Effector memory CD8-positive, alpha-beta T cell (primary cell): Measurements from ENCODE around the gene DERA.
"Not testable (repeated sequence)": the region's sequence is repeated elsewhere in the genome, so short reads cannot be mapped to it uniquely, and the experiment has no call there.

Experiments
- ATAC-seq: fragments of 150-1000 bp; cut with Tn5 transposase; replicated peaks from 2 replicates; pipeline ENCODE4 v1.10.0; 2021; ENCODE audit warnings: mild to moderate bottlenecking, moderate library complexity
- DNase-seq, 3 experiments: peaks; one replicate each; pipeline ENCODE4 v3.0.0; 2021
- H3K27ac Mint-ChIP-seq, 2 donors: one replicate each; pipeline ENCODE4 v1.8.0; 2022; ENCODE audit warnings: mild to moderate bottlenecking in 2 of 2, mixed read lengths in 2 of 2, moderate library complexity in 2 of 2
- H3K27me3 Mint-ChIP-seq, 2 donors: one replicate each; pipeline ENCODE4 v1.8.0; 2022; ENCODE audit warnings: mixed read lengths in 2 of 2
- H3K36me3 Mint-ChIP-seq: one replicate; pipeline ENCODE4 v1.8.0; 2022; ENCODE audit warnings: mild to moderate bottlenecking, moderate library complexity, mixed read lengths; ENCODE audit not compliant: insufficient read depth
- H3K4me1 Mint-ChIP-seq, 2 donors: one replicate each; pipeline ENCODE4 v1.8.0; 2022; ENCODE audit warnings: low read depth in 2 of 2, mixed read lengths in 2 of 2
- H3K4me3 Mint-ChIP-seq, 2 donors: one replicate each; pipeline ENCODE4 v1.8.0; 2022; ENCODE audit warnings: mild to moderate bottlenecking in 2 of 2, mixed read lengths in 2 of 2, moderate library complexity in 2 of 2
- H3K9me3 Mint-ChIP-seq, 2 donors: one replicate each; pipeline ENCODE4 v1.8.0; 2022; ENCODE audit warnings: mixed read lengths in 2 of 2

The DERA gene

DNA sequence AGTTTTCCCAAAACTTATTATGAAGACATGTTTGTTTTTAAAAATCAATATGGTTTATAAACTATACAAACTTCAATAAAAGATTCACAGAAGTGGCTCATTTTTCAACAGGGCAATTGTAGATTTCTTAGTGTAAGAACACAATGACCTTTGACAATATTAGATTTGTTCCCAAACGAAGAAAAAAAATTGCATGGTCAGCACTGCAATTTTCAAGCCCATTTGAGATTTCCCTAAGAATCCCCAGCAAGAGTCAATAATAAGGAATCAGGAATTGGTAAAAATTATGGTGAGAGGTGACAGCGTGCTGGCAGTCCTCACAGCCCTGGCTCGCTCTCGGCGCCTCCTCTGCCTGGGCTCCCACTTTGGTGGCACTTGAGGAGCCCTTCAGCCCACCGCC lies 145.8 kb downstream of the DERA start:
- ATAC-seq: no peak
- H3K4me1 Mint-ChIP-seq: no peaks in the 10 kb centered on the region

DNA sequence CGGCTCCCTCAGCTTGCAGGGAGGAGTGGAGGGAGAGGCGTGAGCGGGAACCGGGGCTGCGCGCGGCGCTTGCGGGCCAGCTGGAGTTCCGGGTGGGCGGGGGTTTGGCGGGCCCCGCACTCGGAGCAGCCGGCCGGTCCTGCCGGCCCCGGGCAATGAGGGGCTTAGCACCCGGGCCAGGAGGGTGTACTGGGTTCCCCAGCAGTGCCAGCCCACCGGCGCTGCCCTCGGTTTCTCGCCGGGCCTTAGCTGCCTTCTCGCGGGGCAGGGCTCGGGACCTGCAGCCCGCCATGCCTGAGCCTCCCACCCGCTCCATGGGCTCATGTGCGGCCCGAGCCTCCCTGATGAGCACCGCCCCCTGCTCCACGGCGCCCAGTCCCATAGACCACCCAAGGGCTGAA lies 146.2 kb downstream of the DERA start:
- not testable (repeated sequence) for DNase-seq, ATAC-seq, H3K4me1 Mint-ChIP-seq, H3K36me3 Mint-ChIP-seq, H3K4me3 Mint-ChIP-seq, H3K27me3 Mint-ChIP-seq, H3K27ac Mint-ChIP-seq, H3K9me3 Mint-ChIP-seq

More for the DNA sequence above, 145.8 kb downstream of the DERA start:
- H3K36me3 Mint-ChIP-seq: no peaks in the 10 kb centered on the region
- H3K4me3 Mint-ChIP-seq: no peak overlapping the region
- H3K27me3 Mint-ChIP-seq: no peaks in the 10 kb centered on the region
- no peak overlapping the region for H3K27ac Mint-ChIP-seq
- H3K9me3 Mint-ChIP-seq: peaks cover 0 to 2% of the 10 kb centered on the region in 2 donors
- no peak for DNase-seq

GRCh38 chr12:16062611-16063010 lies 151.5 kb downstream of the DERA start:
- Mint-ChIP-seq H3K36me3 (no peaks in the 10 kb centered on the region), H3K4me3 (no peak overlapping the region), H3K4me1 (no peaks in the 10 kb centered on the region), H3K9me3 (no peaks in the 10 kb centered on the region), H3K27ac (no peak overlapping the region), H3K27me3 (no peaks in the 10 kb centered on the region)
- ATAC-seq: no peak
- no peak for DNase-seq

- Mint-ChIP-seq H3K4me1 (no peaks in the 10 kb centered on the region), H3K9me3 (no peaks in the 10 kb centered on the region), H3K27me3 (no peaks in the 10 kb centered on the region), H3K27ac (no peak overlapping the region), H3K4me3 (no peak overlapping the region), H3K36me3 (no peaks in the 10 kb centered on the region)
- DNase-seq: no peak
- no peak for ATAC-seq
Observed at GRCh38 chr12:16063726-16064125, 152.6 kb downstream of the DERA start.

GRCh38 chr12:16070113-16070512 lies 159.0 kb downstream of the DERA start:
- H3K27ac Mint-ChIP-seq: no peak overlapping the region
- no peaks in the 10 kb centered on the region for H3K9me3 Mint-ChIP-seq
- H3K4me3 Mint-ChIP-seq: no peak overlapping the region
- no peaks in the 10 kb centered on the region for H3K4me1 Mint-ChIP-seq
- ATAC-seq (no peak), DNase-seq (no peak)
- H3K36me3 Mint-ChIP-seq: no peaks in the 10 kb centered on the region
- H3K27me3 Mint-ChIP-seq: peaks cover 0 to 6% of the 10 kb centered on the region in 2 donors

DNA sequence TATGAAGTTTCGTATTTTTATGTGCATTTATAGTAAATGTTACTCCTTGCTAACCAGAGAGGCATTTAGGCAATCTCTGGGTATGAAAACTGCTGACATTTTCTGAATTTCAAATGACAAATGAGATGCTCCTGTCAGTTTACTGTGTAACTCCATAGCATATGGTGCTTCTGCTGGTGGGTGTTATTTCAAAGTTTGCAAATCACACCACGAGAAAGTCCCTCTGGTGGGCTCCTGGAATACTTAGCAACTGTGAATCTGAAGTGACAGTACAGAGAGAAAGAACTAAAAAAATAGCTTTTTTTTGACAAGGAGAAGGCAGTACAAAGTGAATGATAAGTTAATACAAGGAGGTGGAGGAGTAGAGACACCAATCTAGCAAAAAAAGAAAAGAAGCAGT lies 161.5 kb downstream of the DERA start:
- Mint-ChIP-seq H3K4me3 (no peak overlapping the region), H3K9me3 (no peaks in the 10 kb centered on the region), H3K4me1 (no peaks in the 10 kb centered on the region), H3K27ac (no peak overlapping the region), H3K36me3 (no peaks in the 10 kb centered on the region), H3K27me3 (peaks cover 0 to 6% of the 10 kb centered on the region in 2 donors)
- DNase-seq: no peak
- no peak for ATAC-seq

DNA sequence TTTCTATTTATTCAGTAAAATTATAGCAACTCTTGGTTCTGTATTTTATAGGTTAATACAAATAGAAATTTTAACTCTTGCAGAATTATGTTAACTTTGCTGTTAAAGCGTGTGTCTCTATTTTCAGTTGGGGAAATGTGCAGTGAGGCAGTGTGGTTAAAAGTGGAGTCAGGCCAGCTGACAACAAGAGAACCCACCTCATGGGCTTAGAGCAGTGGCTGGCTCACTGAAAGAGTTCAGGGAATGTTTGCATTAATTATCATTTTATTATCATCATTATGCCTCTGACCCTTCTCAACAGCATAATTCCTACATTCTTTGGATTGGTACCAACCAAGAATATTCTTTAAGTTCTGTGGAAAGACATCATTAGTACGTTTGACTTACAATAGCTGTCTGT lies 163.8 kb downstream of the DERA start:
- no peaks in the 10 kb centered on the region for H3K9me3 Mint-ChIP-seq
- no peak for DNase-seq
- no peaks in the 10 kb centered on the region for H3K4me1 Mint-ChIP-seq
- no peak overlapping the region for H3K4me3 Mint-ChIP-seq
- peaks cover 0 to 6% of the 10 kb centered on the region in 2 donors for H3K27me3 Mint-ChIP-seq
- H3K27ac Mint-ChIP-seq: no peak overlapping the region
- no peaks in the 10 kb centered on the region for H3K36me3 Mint-ChIP-seq
- no peak for ATAC-seq

GRCh38 chr12:16075887-16076286 lies 164.8 kb downstream of the DERA start:
- Mint-ChIP-seq H3K27ac (no peak overlapping the region), H3K27me3 (peaks cover 0 to 6% of the 10 kb centered on the region in 2 donors)
- ATAC-seq: no peak

GRCh38 chr12:16076557-16076956 lies 165.4 kb downstream of the DERA start:
- DNase-seq (no peak), ATAC-seq (no peak)
- no peaks in the 10 kb centered on the region for H3K36me3 Mint-ChIP-seq
- H3K27me3 Mint-ChIP-seq: no peaks in the 10 kb centered on the region
- H3K9me3 Mint-ChIP-seq: no peaks in the 10 kb centered on the region
- no peak overlapping the region for H3K27ac Mint-ChIP-seq
- no peaks in the 10 kb centered on the region for H3K4me1 Mint-ChIP-seq
- no peak overlapping the region for H3K4me3 Mint-ChIP-seq

More at GRCh38 chr12:16075887-16076286, 164.8 kb downstream of the DERA start:
- Mint-ChIP-seq H3K36me3 (no peaks in the 10 kb centered on the region), H3K4me1 (no peaks in the 10 kb centered on the region), H3K4me3 (no peak overlapping the region), H3K9me3 (no peaks in the 10 kb centered on the region)
- no peak for DNase-seq

GRCh38 chr12:16076970-16077522 lies 165.9 kb downstream of the DERA start:
- H3K27me3 Mint-ChIP-seq: no peaks in the 10 kb centered on the region
- H3K9me3 Mint-ChIP-seq: no peaks in the 10 kb centered on the region
- no peak for DNase-seq
- no peak overlapping the region for H3K27ac Mint-ChIP-seq
- no peaks in the 10 kb centered on the region for H3K4me1 Mint-ChIP-seq
- H3K4me3 Mint-ChIP-seq: no peak overlapping the region
- ATAC-seq: no peak
- no peaks in the 10 kb centered on the region for H3K36me3 Mint-ChIP-seq

DNA sequence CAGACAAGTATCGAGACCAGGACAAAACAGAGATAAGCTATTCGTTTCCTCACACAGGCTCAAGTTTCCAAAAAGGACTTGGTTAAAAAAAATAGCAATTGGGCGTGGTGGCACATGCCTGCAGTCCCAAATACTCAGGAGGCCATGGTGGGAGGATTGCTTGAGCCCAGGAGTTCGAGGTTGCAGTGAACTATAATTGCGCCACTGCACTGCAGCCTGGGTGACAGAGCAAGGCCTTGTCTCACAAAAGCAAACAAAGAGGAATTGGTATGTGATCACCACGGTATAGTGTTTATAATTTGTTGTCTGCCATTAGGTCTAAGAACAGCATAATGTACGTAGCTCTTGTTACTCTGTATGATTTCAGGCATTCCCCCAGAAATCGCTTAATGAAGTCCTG lies 175.3 kb downstream of the DERA start:
- DNase-seq (no peak), ATAC-seq (no peak)
- Mint-ChIP-seq H3K4me1 (no peaks in the 10 kb centered on the region), H3K27me3 (no peaks in the 10 kb centered on the region), H3K9me3 (no peaks in the 10 kb centered on the region), H3K4me3 (no peak overlapping the region), H3K27ac (no peak overlapping the region), H3K36me3 (no peaks in the 10 kb centered on the region)

DNA sequence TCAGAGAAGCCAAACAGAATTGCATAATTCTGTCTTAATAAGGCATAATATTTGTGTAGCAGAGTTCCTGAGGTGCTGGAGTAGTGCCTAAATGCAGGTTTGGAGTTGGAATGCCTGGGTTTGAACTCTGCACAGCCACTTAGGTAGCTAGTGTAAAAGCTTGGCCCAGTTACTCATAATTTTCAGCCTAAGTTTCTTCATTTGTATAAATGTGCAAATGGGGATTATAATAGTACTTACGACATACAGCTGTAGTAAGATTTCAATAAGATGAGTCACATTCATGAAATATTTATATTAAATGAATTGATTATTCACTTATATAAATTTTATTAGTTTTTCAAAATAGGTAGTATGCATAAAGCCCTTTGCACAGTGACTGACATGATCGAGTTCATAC lies 175.8 kb downstream of the DERA start:
- Mint-ChIP-seq H3K36me3 (no peaks in the 10 kb centered on the region), H3K27me3 (no peaks in the 10 kb centered on the region), H3K4me3 (no peak overlapping the region), H3K27ac (no peak overlapping the region), H3K9me3 (no peaks in the 10 kb centered on the region), H3K4me1 (no peaks in the 10 kb centered on the region)
- no peak for DNase-seq
- ATAC-seq: no peak
